T-helper 22 cell (primary cell): ENCODE results near the gene CDC14B.
"Not testable (repeated sequence)": the region's sequence is repeated elsewhere in the genome, so short reads cannot be mapped to it uniquely, and the experiment has no call there.

Experiments
- DNase-seq: peaks from one replicate; pipeline ENCODE4 v3.0.0-alpha.2; 2020; ENCODE audit warnings: low read depth

CDC14B gene

GRCh38 chr9:96587338-96588315, 32.0 kb downstream of the CDC14B start:
- no peak for DNase-seq

GRCh38 chr9:96585426-96585825, 34.2 kb downstream of the CDC14B start:
- DNase-seq, result no peak

- not testable (repeated sequence) for DNase-seq
Observed at GRCh38 chr9:96582199-96582598, 37.4 kb downstream of the CDC14B start.

- no peak for DNase-seq
Observed at GRCh38 chr9:96581786-96582185, 37.9 kb downstream of the CDC14B start.

GRCh38 chr9:96581301-96581700, 38.3 kb downstream of the CDC14B start:
- DNase-seq, result no peak

GRCh38 chr9:96574931-96575351, 44.7 kb downstream of the CDC14B start:
- DNase-seq, result no peak

GRCh38 chr9:96574455-96574854, 45.2 kb downstream of the CDC14B start:
- DNase-seq, result no peak

GRCh38 chr9:96567203-96567700, 52.4 kb downstream of the CDC14B start:
- no peak for DNase-seq

GRCh38 chr9:96566498-96567202, 53.0 kb downstream of the CDC14B start:
- DNase-seq, result peak; percentile 74

- no peak for DNase-seq
Observed at GRCh38 chr9:96565671-96566497, 53.8 kb downstream of the CDC14B start.

- DNase-seq, result no peak
Observed at GRCh38 chr9:96564217-96564616, 55.4 kb downstream of the CDC14B start.

GRCh38 chr9:96559339-96559943, 60.2 kb downstream of the CDC14B start:
- no peak for DNase-seq

GRCh38 chr9:96557921-96558320, 61.7 kb downstream of the CDC14B start:
- no peak for DNase-seq

- DNase-seq, result no peak
Observed at GRCh38 chr9:96556701-96557461, 62.8 kb downstream of the CDC14B start.

- DNase-seq, result no peak
Observed at GRCh38 chr9:96555567-96556386, 63.9 kb downstream of the CDC14B start.

GRCh38 chr9:96554801-96555566, 64.7 kb downstream of the CDC14B start:
- DNase-seq, result no peak

GRCh38 chr9:96554326-96554725, 65.3 kb downstream of the CDC14B start:
- DNase-seq, result no peak

- no peak for DNase-seq
Observed at GRCh38 chr9:96553070-96553469, 66.6 kb downstream of the CDC14B start.

- DNase-seq, result no peak
Observed at GRCh38 chr9:96551403-96551802, 68.2 kb downstream of the CDC14B start.
